ENCODE results near the gene TECPR2. TPM values are rescaled to one million over a fixed set of nuclear protein-coding genes. Genes with fewer than 3 reads are reported as not detected.
A peak's percentile ranks its signal among the peaks of the same experiment; 100 is the strongest.

TECPR2 gene
- total and polyA plus RNA-seq, 2 donors = 7.6 to 8.3 TPM

GRCh38 chr14:102504328-102504999, 141.7 kb downstream of the TECPR2 start:
- no peak overlapping the region for H3K27ac ChIP-seq (ENCODE audit: low read depth in 1 of 2, low read length in 1 of 2)
- DNase-seq (ENCODE audit: low read depth in 6 of 9, low spot score in 9 of 9) = no peak
- peaks cover 2 to 4% of the 10 kb centered on the region in 2 donors for H3K9me3 ChIP-seq (ENCODE audit: control insufficient read depth in 2 of 2, insufficient read depth in 1 of 2, low read length in 1 of 2)
- peaks cover 0 to 2% of the 10 kb centered on the region in 2 donors for H3K4me1 ChIP-seq (ENCODE audit: control insufficient read depth in 2 of 2, insufficient read depth in 2 of 2, low read length in 2 of 2)
- 92% methylated on average over 18 of the region's 18 CpGs for WGBS
- peaks cover 6 to 15% of the 10 kb centered on the region in 2 donors for H3K27me3 ChIP-seq (ENCODE audit: control insufficient read depth in 2 of 2, insufficient read depth in 1 of 2, low read length in 1 of 2)
- H3K4me3 ChIP-seq (ENCODE audit: low read length in 2 of 2) = no peak overlapping the region
- peaks cover 0 to 13% of the 10 kb centered on the region in 2 donors for H3K36me3 ChIP-seq (ENCODE audit: control insufficient read depth in 2 of 2, insufficient read depth in 2 of 2, low read length in 1 of 2)

- H3K27ac ChIP-seq (ENCODE audit: low read depth in 1 of 2, low read length in 1 of 2) = no peak overlapping the region
- peaks cover 2 to 5% of the 10 kb centered on the region in 2 donors for H3K4me1 ChIP-seq (ENCODE audit: control insufficient read depth in 2 of 2, insufficient read depth in 2 of 2, low read length in 2 of 2)
- H3K9me3 ChIP-seq (ENCODE audit: control insufficient read depth in 2 of 2, insufficient read depth in 1 of 2, low read length in 1 of 2) = peaks cover 2 to 4% of the 10 kb centered on the region in 2 donors
These were observed 142.4 kb downstream of the TECPR2 start for GRCh38 chr14:102505000-102505619.

GRCh38 chr14:102505775-102506625, 143.3 kb downstream of the TECPR2 start:
- peaks cover 10 to 14% of the 10 kb centered on the region in 2 donors for H3K4me1 ChIP-seq (ENCODE audit: control insufficient read depth in 2 of 2, insufficient read depth in 2 of 2, low read length in 2 of 2)
- no peak for DNase-seq (ENCODE audit: low read depth in 6 of 9, low spot score in 9 of 9)
- peaks cover 6 to 27% of the 10 kb centered on the region in 2 donors for H3K27me3 ChIP-seq (ENCODE audit: control insufficient read depth in 2 of 2, insufficient read depth in 1 of 2, low read length in 1 of 2)
- H3K4me3 ChIP-seq (ENCODE audit: low read length in 2 of 2) = no peak overlapping the region
- no peaks in the 10 kb centered on the region for H3K36me3 ChIP-seq (ENCODE audit: control insufficient read depth in 2 of 2, insufficient read depth in 2 of 2, low read length in 1 of 2)
- H3K27ac ChIP-seq (ENCODE audit: low read depth in 1 of 2, low read length in 1 of 2) = no peak overlapping the region
- peaks cover 0 to 4% of the 10 kb centered on the region in 2 donors for H3K9me3 ChIP-seq (ENCODE audit: control insufficient read depth in 2 of 2, insufficient read depth in 1 of 2, low read length in 1 of 2)
- WGBS = 97% methylated on average over 19 of the region's 19 CpGs

More at GRCh38 chr14:102505000-102505619, 142.4 kb downstream of the TECPR2 start:
- WGBS = 96% methylated on average over 7 of the region's 7 CpGs
- no peak for DNase-seq (ENCODE audit: low read depth in 6 of 9, low spot score in 9 of 9)
- no peak overlapping the region for H3K4me3 ChIP-seq (ENCODE audit: low read length in 2 of 2)
- peaks cover 0 to 8% of the 10 kb centered on the region in 2 donors for H3K36me3 ChIP-seq (ENCODE audit: control insufficient read depth in 2 of 2, insufficient read depth in 2 of 2, low read length in 1 of 2)
- H3K27me3 ChIP-seq (ENCODE audit: control insufficient read depth in 2 of 2, insufficient read depth in 1 of 2, low read length in 1 of 2) = peaks cover 6 to 18% of the 10 kb centered on the region in 2 donors

GRCh38 chr14:102506626-102506925, 143.8 kb downstream of the TECPR2 start:
- Histone ChIP-seq H3K4me1 (ENCODE audit: control insufficient read depth in 2 of 2, insufficient read depth in 2 of 2, low read length in 2 of 2) (peaks cover 13 to 15% of the 10 kb centered on the region in 2 donors), H3K9me3 (ENCODE audit: control insufficient read depth in 2 of 2, insufficient read depth in 1 of 2, low read length in 1 of 2) (peaks cover 0 to 4% of the 10 kb centered on the region in 2 donors), H3K36me3 (ENCODE audit: control insufficient read depth in 2 of 2, insufficient read depth in 2 of 2, low read length in 1 of 2) (no peaks in the 10 kb centered on the region), H3K27me3 (ENCODE audit: control insufficient read depth in 2 of 2, insufficient read depth in 1 of 2, low read length in 1 of 2) (peaks cover 6 to 31% of the 10 kb centered on the region in 2 donors), H3K27ac (ENCODE audit: low read depth in 1 of 2, low read length in 1 of 2) (no peak overlapping the region), H3K4me3 (ENCODE audit: low read length in 2 of 2) (no peak overlapping the region)
- 97% methylated on average over 11 of the region's 11 CpGs for WGBS
- no peak for DNase-seq (ENCODE audit: low read depth in 6 of 9, low spot score in 9 of 9)

GRCh38 chr14:102507081-102507856, 144.5 kb downstream of the TECPR2 start:
- H3K9me3 ChIP-seq (ENCODE audit: control insufficient read depth in 2 of 2, insufficient read depth in 1 of 2, low read length in 1 of 2) = peaks cover 0 to 4% of the 10 kb centered on the region in 2 donors
- H3K36me3 ChIP-seq (ENCODE audit: control insufficient read depth in 2 of 2, insufficient read depth in 2 of 2, low read length in 1 of 2) = no peaks in the 10 kb centered on the region
- peak in 2 of 9 donors; percentile 29 to 33 for DNase-seq (ENCODE audit: low read depth in 6 of 9, low spot score in 9 of 9)
- no peak overlapping the region for H3K4me3 ChIP-seq (ENCODE audit: low read length in 2 of 2)
- no peak overlapping the region for H3K27ac ChIP-seq (ENCODE audit: low read depth in 1 of 2, low read length in 1 of 2)
- 94% methylated on average over 115 of the region's 115 CpGs for WGBS
- peaks cover 6 to 31% of the 10 kb centered on the region in 2 donors for H3K27me3 ChIP-seq (ENCODE audit: control insufficient read depth in 2 of 2, insufficient read depth in 1 of 2, low read length in 1 of 2)
- peaks cover 13 to 15% of the 10 kb centered on the region in 2 donors for H3K4me1 ChIP-seq (ENCODE audit: control insufficient read depth in 2 of 2, insufficient read depth in 2 of 2, low read length in 2 of 2)

GRCh38 chr14:102507857-102508312, 145.1 kb downstream of the TECPR2 start:
- Histone ChIP-seq H3K27me3 (ENCODE audit: control insufficient read depth in 2 of 2, insufficient read depth in 1 of 2, low read length in 1 of 2) (peaks cover 6 to 31% of the 10 kb centered on the region in 2 donors), H3K36me3 (ENCODE audit: control insufficient read depth in 2 of 2, insufficient read depth in 2 of 2, low read length in 1 of 2) (no peaks in the 10 kb centered on the region), H3K4me1 (ENCODE audit: control insufficient read depth in 2 of 2, insufficient read depth in 2 of 2, low read length in 2 of 2) (peaks cover 13 to 15% of the 10 kb centered on the region in 2 donors), H3K9me3 (ENCODE audit: control insufficient read depth in 2 of 2, insufficient read depth in 1 of 2, low read length in 1 of 2) (peaks cover 0 to 4% of the 10 kb centered on the region in 2 donors), H3K27ac (ENCODE audit: low read depth in 1 of 2, low read length in 1 of 2) (no peak overlapping the region), H3K4me3 (ENCODE audit: low read length in 2 of 2) (no peak overlapping the region)
- 88% methylated on average over 21 of the region's 21 CpGs for WGBS
- peak in 1 of 9 donors; percentile 12 for DNase-seq (ENCODE audit: low read depth in 6 of 9, low spot score in 9 of 9)

GRCh38 chr14:102508410-102508773, 145.7 kb downstream of the TECPR2 start:
- no peak for DNase-seq (ENCODE audit: low read depth in 6 of 9, low spot score in 9 of 9)
- no peaks in the 10 kb centered on the region for H3K36me3 ChIP-seq (ENCODE audit: control insufficient read depth in 2 of 2, insufficient read depth in 2 of 2, low read length in 1 of 2)
- H3K4me3 ChIP-seq (ENCODE audit: low read length in 2 of 2) = no peak overlapping the region
- peaks cover 13 to 15% of the 10 kb centered on the region in 2 donors for H3K4me1 ChIP-seq (ENCODE audit: control insufficient read depth in 2 of 2, insufficient read depth in 2 of 2, low read length in 2 of 2)
- H3K27me3 ChIP-seq (ENCODE audit: control insufficient read depth in 2 of 2, insufficient read depth in 1 of 2, low read length in 1 of 2) = peaks cover 6 to 31% of the 10 kb centered on the region in 2 donors
- 94% methylated on average over 14 of the region's 14 CpGs for WGBS
- peaks cover 0 to 4% of the 10 kb centered on the region in 2 donors for H3K9me3 ChIP-seq (ENCODE audit: control insufficient read depth in 2 of 2, insufficient read depth in 1 of 2, low read length in 1 of 2)
- no peak overlapping the region for H3K27ac ChIP-seq (ENCODE audit: low read depth in 1 of 2, low read length in 1 of 2)
